ENCODE measurements around the gene PSTK. TPM values are rescaled to one million over a fixed set of nuclear protein-coding genes. Genes with fewer than 3 reads are reported as not detected.
A peak's percentile ranks its signal among the peaks of the same experiment; 100 is the strongest.

Gene PSTK
- total and polyA plus RNA-seq, 4 donors: 9.0 to 13.6 (median 12.0) TPM

- no peaks in the 10 kb centered on the region for H3K27me3 ChIP-seq (ENCODE audit: control insufficient read depth, insufficient read depth, low read length)
- 100% methylated on average over 1 of the region's 2 CpGs for WGBS (ENCODE audit: insufficient coverage)
- DNase-seq (ENCODE audit: low read depth in 4 of 6, low spot score in 6 of 6): no peak
- no peak overlapping the region for H3K4me3 ChIP-seq (ENCODE audit: low read depth, low read length)
- H3K36me3 ChIP-seq (ENCODE audit: control insufficient read depth, insufficient read depth, low read length): peaks cover 3% of the 10 kb centered on the region
- no peaks in the 10 kb centered on the region for H3K9me3 ChIP-seq (ENCODE audit: control insufficient read depth, insufficient read depth, low read length)
- no peaks in the 10 kb centered on the region for H3K4me1 ChIP-seq (ENCODE audit: control insufficient read depth, insufficient read depth, low read length)
- H3K27ac ChIP-seq (ENCODE audit: low read depth, low read length): no peak overlapping the region
These were observed 21.2 kb downstream of the PSTK start for GRCh38 chr10:123001370-123001769.

GRCh38 chr10:123004298-123004697 is 24.1 kb downstream of the PSTK start:
- no peaks in the 10 kb centered on the region for H3K9me3 ChIP-seq (ENCODE audit: control insufficient read depth, insufficient read depth, low read length)
- no CpG with 5 or more reads among the region's 2 CpGs for WGBS (ENCODE audit: insufficient coverage)
- no peak overlapping the region for H3K27ac ChIP-seq (ENCODE audit: low read depth, low read length)
- peaks cover under 1% of the 10 kb centered on the region for H3K4me1 ChIP-seq (ENCODE audit: control insufficient read depth, insufficient read depth, low read length)
- H3K27me3 ChIP-seq (ENCODE audit: control insufficient read depth, insufficient read depth, low read length): no peaks in the 10 kb centered on the region
- H3K36me3 ChIP-seq (ENCODE audit: control insufficient read depth, insufficient read depth, low read length): peaks cover 3% of the 10 kb centered on the region
- peak in 1 of 6 donors; percentile 82 for DNase-seq (ENCODE audit: low read depth in 4 of 6, low spot score in 6 of 6)
- no peak overlapping the region for H3K4me3 ChIP-seq (ENCODE audit: low read depth, low read length)

- Histone ChIP-seq H3K4me3 (ENCODE audit: low read depth, low read length) (peak overlapping the region; percentile 79), H3K4me1 (ENCODE audit: control insufficient read depth, insufficient read depth, low read length) (peaks cover 3% of the 10 kb centered on the region), H3K27ac (ENCODE audit: low read depth, low read length) (peak overlapping the region; percentile 79), H3K9me3 (ENCODE audit: control insufficient read depth, insufficient read depth, low read length) (no peaks in the 10 kb centered on the region), H3K27me3 (ENCODE audit: control insufficient read depth, insufficient read depth, low read length) (no peaks in the 10 kb centered on the region), H3K36me3 (ENCODE audit: control insufficient read depth, insufficient read depth, low read length) (peaks cover 8% of the 10 kb centered on the region)
- WGBS (ENCODE audit: insufficient coverage): 2% methylated on average over 23 of the region's 30 CpGs
- DNase-seq (ENCODE audit: low read depth in 4 of 6, low spot score in 6 of 6): peak; percentile 1 to 67 (median 20)
These were observed 27.6 kb downstream of the PSTK start for GRCh38 chr10:123007558-123008354.

GRCh38 chr10:123008355-123009104 is 28.3 kb downstream of the PSTK start, which contains the start of the genes ACADSB and IKZF5:
TSS of gene ACADSB (plus strand) at chr10:123009006. CDS start at chr10:123009030, 24 bp downstream.
TSS of gene IKZF5 (minus strand) at chr10:123008795. CDS start at chr10:122998625, 10,170 bp downstream.
- peak; percentile 88 to 99 (median 96) for DNase-seq (ENCODE audit: low read depth in 4 of 6, low spot score in 6 of 6)
- peak within 1 kb of the TSS; percentile 79 for H3K27ac ChIP-seq (ENCODE audit: low read depth, low read length)
- H3K9me3 ChIP-seq (ENCODE audit: control insufficient read depth, insufficient read depth, low read length): no peaks in the 10 kb centered on the region
- H3K4me1 ChIP-seq (ENCODE audit: control insufficient read depth, insufficient read depth, low read length): peaks cover 3% of the 10 kb centered on the region
- peak within 1 kb of the TSS; percentile 79 for H3K4me3 ChIP-seq (ENCODE audit: low read depth, low read length)
- H3K27me3 ChIP-seq (ENCODE audit: control insufficient read depth, insufficient read depth, low read length): no peaks in the 10 kb centered on the region
- H3K36me3 ChIP-seq (ENCODE audit: control insufficient read depth, insufficient read depth, low read length): peaks cover 12% of the 10 kb centered on the region
- under 1% methylated on average over 68 of the region's 68 CpGs for WGBS (ENCODE audit: insufficient coverage)

GRCh38 chr10:123009105-123009820 is 29.1 kb downstream of the PSTK start:
- Histone ChIP-seq H3K4me1 (ENCODE audit: control insufficient read depth, insufficient read depth, low read length) (peaks cover 3% of the 10 kb centered on the region), H3K4me3 (ENCODE audit: low read depth, low read length) (peak overlapping the region; percentile 79), H3K36me3 (ENCODE audit: control insufficient read depth, insufficient read depth, low read length) (peaks cover 15% of the 10 kb centered on the region), H3K27me3 (ENCODE audit: control insufficient read depth, insufficient read depth, low read length) (no peaks in the 10 kb centered on the region), H3K9me3 (ENCODE audit: control insufficient read depth, insufficient read depth, low read length) (no peaks in the 10 kb centered on the region), H3K27ac (ENCODE audit: low read depth, low read length) (peak overlapping the region; percentile 78)
- peak in 2 of 6 donors; percentile 8 to 21 for DNase-seq (ENCODE audit: low read depth in 4 of 6, low spot score in 6 of 6)
- under 1% methylated on average over 33 of the region's 34 CpGs for WGBS (ENCODE audit: insufficient coverage)

- no peaks in the 10 kb centered on the region for H3K27me3 ChIP-seq (ENCODE audit: control insufficient read depth, insufficient read depth, low read length)
- peaks cover 3% of the 10 kb centered on the region for H3K4me1 ChIP-seq (ENCODE audit: control insufficient read depth, insufficient read depth, low read length)
- H3K4me3 ChIP-seq (ENCODE audit: low read depth, low read length): no peak overlapping the region
- 100% methylated on average over 1 of the region's 3 CpGs for WGBS (ENCODE audit: insufficient coverage)
- H3K27ac ChIP-seq (ENCODE audit: low read depth, low read length): no peak overlapping the region
- no peak for DNase-seq (ENCODE audit: low read depth in 4 of 6, low spot score in 6 of 6)
- H3K36me3 ChIP-seq (ENCODE audit: control insufficient read depth, insufficient read depth, low read length): peaks cover 15% of the 10 kb centered on the region
- no peaks in the 10 kb centered on the region for H3K9me3 ChIP-seq (ENCODE audit: control insufficient read depth, insufficient read depth, low read length)
These were observed 31.8 kb downstream of the PSTK start for GRCh38 chr10:123011987-123012386.

- Histone ChIP-seq H3K4me3 (ENCODE audit: low read depth, low read length) (no peak overlapping the region), H3K27ac (ENCODE audit: low read depth, low read length) (no peak overlapping the region), H3K27me3 (ENCODE audit: control insufficient read depth, insufficient read depth, low read length) (no peaks in the 10 kb centered on the region)
These were observed 33.5 kb downstream of the PSTK start for GRCh38 chr10:123013456-123014419.

GRCh38 chr10:123014772-123015171 is 34.6 kb downstream of the PSTK start:
- H3K36me3 ChIP-seq (ENCODE audit: control insufficient read depth, insufficient read depth, low read length): peaks cover 12% of the 10 kb centered on the region
- H3K4me3 ChIP-seq (ENCODE audit: low read depth, low read length): no peak overlapping the region
- H3K9me3 ChIP-seq (ENCODE audit: control insufficient read depth, insufficient read depth, low read length): no peaks in the 10 kb centered on the region
- no peaks in the 10 kb centered on the region for H3K4me1 ChIP-seq (ENCODE audit: control insufficient read depth, insufficient read depth, low read length)
- H3K27me3 ChIP-seq (ENCODE audit: control insufficient read depth, insufficient read depth, low read length): no peaks in the 10 kb centered on the region
- no peak overlapping the region for H3K27ac ChIP-seq (ENCODE audit: low read depth, low read length)
- WGBS (ENCODE audit: insufficient coverage): 100% methylated on average over 2 of the region's 2 CpGs
- no peak for DNase-seq (ENCODE audit: low read depth in 4 of 6, low spot score in 6 of 6)

More at GRCh38 chr10:123013456-123014419, 33.5 kb downstream of the PSTK start:
- H3K9me3 ChIP-seq (ENCODE audit: control insufficient read depth, insufficient read depth, low read length): no peaks in the 10 kb centered on the region
- H3K36me3 ChIP-seq (ENCODE audit: control insufficient read depth, insufficient read depth, low read length): peaks cover 12% of the 10 kb centered on the region
- 98% methylated on average over 38 of the region's 43 CpGs for WGBS (ENCODE audit: insufficient coverage)
- no peak for DNase-seq (ENCODE audit: low read depth in 4 of 6, low spot score in 6 of 6)
- peaks cover 3% of the 10 kb centered on the region for H3K4me1 ChIP-seq (ENCODE audit: control insufficient read depth, insufficient read depth, low read length)

Measured in spinal cord (tissue), 10 donors.